TTC549 (cell line): ENCODE results near the gene SLC27A2.

Experiments used
- FAIRE-seq: peaks from 2 replicates; lab custom pipeline; 2012; peaks lifted over from hg19 to GRCh38; lab: Jason Lieb, UNC

Gene SLC27A2

GRCh38 chr15:50277370-50277769 is 95.4 kb downstream of the SLC27A2 start:
- FAIRE-seq: no peak

- FAIRE-seq: no peak
Observed at GRCh38 chr15:50278496-50278895, 96.5 kb downstream of the SLC27A2 start.

- FAIRE-seq: no peak
Observed at GRCh38 chr15:50280271-50280670, 98.3 kb downstream of the SLC27A2 start.

GRCh38 chr15:50281427-50281826 is 99.4 kb downstream of the SLC27A2 start:
- no peak for FAIRE-seq
